Measurements from ENCODE around the gene CCRL2. TPM values are rescaled to one million over a fixed set of nuclear protein-coding genes. Genes with fewer than 3 reads are reported as not detected.

The CCRL2 gene
- total and polyA plus RNA-seq, 2 of the 8 experiments (the other 6 are each of a cell fraction or from before 2014, with no cell fraction given): not detected

DNA sequence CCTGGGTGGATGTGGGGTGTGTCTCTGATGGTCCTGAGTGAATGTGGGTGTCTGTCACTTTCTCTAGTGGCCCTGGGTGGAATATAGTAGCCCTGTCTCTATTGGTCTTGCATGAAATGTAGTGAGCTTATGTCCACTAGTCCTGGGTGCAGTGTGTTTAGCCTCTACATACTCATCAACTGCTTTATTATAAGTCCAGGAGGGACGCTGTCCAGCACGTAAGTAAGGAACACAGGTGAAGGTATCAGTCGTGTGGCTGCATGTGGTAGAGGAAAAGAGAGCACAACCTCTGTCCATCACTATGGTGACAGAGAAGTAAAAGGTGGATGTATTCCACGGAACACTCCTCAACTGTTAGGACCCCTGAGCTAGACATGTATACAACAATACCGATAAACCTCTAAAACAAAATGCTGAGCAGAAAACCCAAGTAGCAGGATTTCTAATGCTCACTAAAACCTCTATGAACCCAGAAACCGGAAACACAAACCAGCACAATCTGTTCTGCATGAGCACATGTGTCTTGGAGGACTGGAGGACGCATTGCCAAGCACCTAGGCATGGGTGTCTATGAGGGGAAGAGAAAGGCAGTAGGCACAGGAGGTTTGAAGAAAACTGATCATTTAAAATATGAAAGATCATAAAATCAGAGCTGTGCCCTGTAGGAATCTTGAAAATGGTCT, 46.6 kb downstream of the CCRL2 start (continued):
- no peak for TF ChIP-seq SP2 (IDR thresholded peaks at IDR 0.05; ENCODE audit: low read length)
- TF ChIP-seq KDM5A (IDR thresholded peaks at IDR 0.05; ENCODE audit: low read length): no peak

All from H1 (cell line).